ENCODE results near the gene C6orf118.

- TF ChIP-seq CTCF (IDR thresholded peaks at IDR 0.05) (no peak), POLR2A (IDR thresholded peaks at IDR 0.05) (no peak)
Observed at GRCh38 chr6:165244524-165245247, 64.7 kb downstream of the C6orf118 start.

Measured in esophagus squamous epithelium (tissue), 4 donors.